ENCODE results near the gene SGMS1. TPM values are rescaled to one million over a fixed set of nuclear protein-coding genes. Genes with fewer than 3 reads are reported as not detected.
"Not testable (repeated sequence)": the region's sequence is repeated elsewhere in the genome, so short reads cannot be mapped to it uniquely, and the experiment has no call there.

Gene SGMS1
- total RNA-seq, 1 donor = 61.2 TPM

DNA sequence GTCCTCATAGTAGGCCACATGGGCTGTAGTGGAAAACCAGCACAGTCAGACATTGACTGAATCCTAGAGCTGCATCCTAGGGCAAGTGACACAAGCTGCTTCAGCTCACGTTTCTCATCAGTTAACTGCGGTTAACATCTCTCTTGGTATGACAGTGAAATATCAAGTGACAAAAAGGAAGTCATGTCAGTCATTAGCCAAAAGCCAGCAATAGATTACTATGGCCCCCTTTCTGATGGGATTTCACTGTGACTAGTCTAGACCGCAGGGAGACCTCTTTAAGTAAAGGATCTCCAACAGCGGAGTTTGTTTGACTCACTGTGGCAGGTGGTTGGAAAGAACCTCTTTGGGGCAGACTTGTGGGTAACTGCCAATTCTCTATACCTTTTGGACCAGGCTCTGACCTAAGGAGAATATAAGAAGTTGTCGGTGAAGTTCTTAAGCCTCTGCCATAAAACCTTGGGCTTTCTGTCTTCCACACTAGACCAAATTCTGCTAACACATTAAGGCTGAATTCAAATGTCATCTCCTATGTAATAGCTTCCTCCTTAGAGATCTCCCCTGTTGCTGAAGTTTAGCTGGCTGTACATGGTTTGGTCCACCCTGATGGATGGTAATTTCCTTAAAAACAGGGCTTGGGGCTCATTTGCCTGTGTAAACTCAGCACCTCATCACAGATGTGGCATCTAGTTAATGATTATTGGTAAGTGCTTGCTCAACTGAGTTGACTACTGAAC lies 115.3 kb downstream of the SGMS1 start:
- no peak overlapping the region for H3K4me3 ChIP-seq (ENCODE audit: low read depth, low read length)
- TF ChIP-seq, protein P1, sequence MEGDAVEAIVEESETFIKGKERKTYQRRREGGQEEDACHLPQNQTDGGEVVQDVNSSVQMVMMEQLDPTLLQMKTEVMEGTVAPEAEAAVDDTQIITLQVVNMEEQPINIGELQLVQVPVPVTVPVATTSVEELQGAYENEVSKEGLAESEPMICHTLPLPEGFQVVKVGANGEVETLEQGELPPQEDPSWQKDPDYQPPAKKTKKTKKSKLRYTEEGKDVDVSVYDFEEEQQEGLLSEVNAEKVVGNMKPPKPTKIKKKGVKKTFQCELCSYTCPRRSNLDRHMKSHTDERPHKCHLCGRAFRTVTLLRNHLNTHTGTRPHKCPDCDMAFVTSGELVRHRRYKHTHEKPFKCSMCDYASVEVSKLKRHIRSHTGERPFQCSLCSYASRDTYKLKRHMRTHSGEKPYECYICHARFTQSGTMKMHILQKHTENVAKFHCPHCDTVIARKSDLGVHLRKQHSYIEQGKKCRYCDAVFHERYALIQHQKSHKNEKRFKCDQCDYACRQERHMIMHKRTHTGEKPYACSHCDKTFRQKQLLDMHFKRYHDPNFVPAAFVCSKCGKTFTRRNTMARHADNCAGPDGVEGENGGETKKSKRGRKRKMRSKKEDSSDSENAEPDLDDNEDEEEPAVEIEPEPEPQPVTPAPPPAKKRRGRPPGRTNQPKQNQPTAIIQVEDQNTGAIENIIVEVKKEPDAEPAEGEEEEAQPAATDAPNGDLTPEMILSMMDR (IDR thresholded peaks at IDR 0.05; ENCODE audit: insufficient read depth, low read length) = no peak
- DNase-seq (ENCODE audit: low read depth) = no peak

DNA sequence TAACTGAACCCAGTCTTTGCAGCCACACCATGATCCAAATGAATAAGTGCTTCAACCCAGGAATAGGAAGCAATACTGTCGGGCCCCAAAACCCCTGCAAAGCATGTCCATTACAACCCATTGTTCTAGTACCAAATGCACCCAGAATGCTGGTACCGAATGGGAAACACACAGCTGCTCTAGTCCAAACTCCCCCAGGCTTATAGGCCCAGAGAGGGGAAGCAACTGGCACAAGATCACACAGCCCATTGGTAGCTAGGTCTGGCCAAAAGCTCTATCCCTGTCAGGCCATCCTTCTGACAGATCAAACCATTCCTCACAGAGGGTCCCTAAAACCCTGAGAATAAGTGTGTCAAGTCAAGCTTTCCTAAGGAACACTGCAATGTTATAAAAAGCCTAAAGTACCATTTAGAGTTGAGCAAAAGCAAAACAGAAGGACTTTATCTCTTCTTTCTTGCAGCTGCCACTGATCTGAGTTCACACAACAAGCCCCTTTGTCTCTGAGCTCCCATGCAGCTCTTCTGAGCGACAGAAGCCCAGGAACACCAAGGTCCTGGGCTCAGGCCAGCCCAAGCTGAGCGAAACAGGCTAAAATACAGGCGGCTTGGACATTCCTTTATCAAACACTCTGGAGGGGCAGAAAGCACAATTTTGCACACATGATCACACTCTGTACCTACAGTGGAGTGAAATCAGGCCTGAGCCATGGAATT lies 116.7 kb downstream of the SGMS1 start:
- DNase-seq (ENCODE audit: low read depth) = no peak
- no peak overlapping the region for H3K4me3 ChIP-seq (ENCODE audit: low read depth, low read length)
- TF ChIP-seq, protein P1 (IDR thresholded peaks at IDR 0.05; ENCODE audit: insufficient read depth, low read length) = no peak

- TF ChIP-seq, protein P1 (IDR thresholded peaks at IDR 0.05; ENCODE audit: insufficient read depth, low read length) = no peak
- H3K4me3 ChIP-seq (ENCODE audit: low read depth, low read length) = no peak overlapping the region
- no peak for DNase-seq (ENCODE audit: low read depth)
Measured at GRCh38 chr10:50504389-50504788, 119.4 kb downstream of the SGMS1 start.

DNA sequence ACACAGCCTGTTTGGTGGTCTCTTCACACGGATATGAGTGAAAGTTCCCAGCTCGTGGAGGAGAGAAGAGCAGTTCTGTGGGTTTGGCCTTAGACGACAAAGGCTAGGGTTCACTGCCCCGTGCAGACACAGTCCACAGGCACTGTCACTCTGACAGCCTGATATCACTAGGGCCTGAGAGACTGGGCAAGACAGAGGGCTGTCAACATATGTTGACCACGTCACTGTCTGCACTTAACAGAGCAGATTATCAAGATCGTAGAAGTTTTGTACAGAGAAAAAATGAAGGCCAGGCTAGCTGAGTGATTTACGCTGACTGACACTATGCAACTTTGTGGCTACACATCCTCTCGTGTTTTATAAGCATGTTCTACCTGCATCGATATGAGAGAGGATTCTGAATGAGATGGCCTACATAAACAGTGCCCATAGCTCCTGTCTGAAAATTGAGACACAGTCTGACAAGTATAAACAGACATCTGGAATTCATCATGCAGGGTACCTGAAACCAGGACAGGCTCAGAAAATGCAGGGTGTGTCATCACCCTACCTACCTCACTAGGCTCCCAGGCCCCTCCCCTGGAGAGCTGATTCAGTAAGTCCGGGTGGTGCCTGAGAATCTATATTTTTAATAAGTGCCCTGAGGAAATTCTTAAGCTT lies 120.0 kb downstream of the SGMS1 start:
- H3K4me3 ChIP-seq (ENCODE audit: low read depth, low read length) = no peak overlapping the region
- TF ChIP-seq, protein P1 (IDR thresholded peaks at IDR 0.05; ENCODE audit: insufficient read depth, low read length) = no peak
- no peak for DNase-seq (ENCODE audit: low read depth)

DNA sequence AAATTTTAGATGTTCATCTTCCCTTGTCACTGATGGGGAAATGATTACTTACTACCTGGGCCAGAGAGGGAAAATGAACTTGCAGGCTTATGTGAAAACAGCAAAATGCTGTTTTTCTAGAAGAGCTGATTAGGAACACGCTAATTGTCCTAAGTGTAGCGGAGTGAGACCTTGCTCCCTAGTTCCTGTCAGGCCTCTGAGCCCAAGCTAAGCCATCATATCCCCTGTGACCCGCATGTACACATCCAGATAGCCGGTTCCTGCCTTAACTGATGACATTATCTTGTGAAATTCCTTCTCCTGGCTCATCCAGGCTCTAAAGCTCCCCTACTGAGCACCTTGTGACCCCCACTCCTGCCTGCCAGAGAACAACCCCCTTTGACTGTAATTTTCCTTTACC lies 120.6 kb downstream of the SGMS1 start:
- not testable (repeated sequence) for H3K4me3 ChIP-seq (ENCODE audit: low read depth, low read length)

DNA sequence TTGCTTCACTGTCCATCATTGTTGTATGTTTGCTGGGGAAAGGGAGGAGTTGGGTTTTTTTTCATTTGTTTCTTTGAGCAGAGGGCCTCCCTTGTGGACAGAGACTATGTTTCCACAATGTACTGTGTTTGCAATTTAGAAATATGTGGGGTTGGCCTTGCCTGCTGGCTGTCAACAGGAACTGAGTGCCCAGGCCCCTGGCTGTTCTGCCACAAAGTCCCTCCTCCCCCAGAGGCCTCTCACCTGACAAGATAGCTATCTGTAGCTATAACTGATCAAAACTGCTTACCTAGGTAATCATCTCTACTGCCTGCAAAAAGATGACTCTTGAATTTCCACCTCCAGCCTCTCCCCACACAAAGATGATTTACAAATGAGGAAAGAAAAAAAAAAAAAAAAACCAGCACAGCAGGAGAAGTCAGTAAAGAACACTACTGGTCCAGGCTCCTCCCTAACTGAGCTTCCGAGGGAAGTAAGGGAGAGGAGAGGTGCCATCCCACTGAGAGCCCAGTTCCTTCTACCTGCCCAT lies 121.8 kb downstream of the SGMS1 start:
- TF ChIP-seq, protein P1 (IDR thresholded peaks at IDR 0.05; ENCODE audit: insufficient read depth, low read length) = no peak
- DNase-seq (ENCODE audit: low read depth) = no peak
- no peak overlapping the region for H3K4me3 ChIP-seq (ENCODE audit: low read depth, low read length)

More for the DNA sequence above, 120.6 kb downstream of the SGMS1 start:
- not testable (repeated sequence) for DNase-seq (ENCODE audit: low read depth)

- TF ChIP-seq, protein P1 (IDR thresholded peaks at IDR 0.05; ENCODE audit: insufficient read depth, low read length) = no peak
- peak; percentile 54 for DNase-seq (ENCODE audit: low read depth)
- no peak overlapping the region for H3K4me3 ChIP-seq (ENCODE audit: low read depth, low read length)
Measured at GRCh38 chr10:50501478-50501877, 122.3 kb downstream of the SGMS1 start.

Data from fibroblast of the aortic adventitia (primary cell).